Activated naive CD4-positive, alpha-beta T cell treated with anti-CD3 and anti-CD28 coated beads, Interleukin-2, amount 10 ng/mL, durations not matched to agents 7 days and 5 days (primary cell): ENCODE measurements around the gene RARRES2.
"Not testable (repeated sequence)": the region's sequence is repeated elsewhere in the genome, so short reads cannot be mapped to it uniquely, and the experiment has no call there.

Source experiments
- CTCF ChIA-PET: fragments of 350-600 bp; sonication (Branson Sonifier 250); formaldehyde crosslinking; loops from one replicate; lab custom pipeline; 2021; ENCODE audit warnings: antibody characterized with exemption; lab: Charles Lee
- DNase-seq: peaks from one replicate; pipeline ENCODE4 v3.0.0-alpha.2; 2020
- H3K27ac Mint-ChIP-seq: one replicate; pipeline ENCODE4 v1.8.0; 2021; ENCODE audit warnings: mild to moderate bottlenecking, moderate library complexity, mixed read lengths
- H3K27me3 Mint-ChIP-seq: one replicate; pipeline ENCODE4 v1.8.0; 2021; ENCODE audit warnings: mild to moderate bottlenecking, mixed read lengths
- H3K36me3 Mint-ChIP-seq: one replicate; pipeline ENCODE4 v1.8.0; 2021; ENCODE audit warnings: mixed read lengths
- H3K4me1 Mint-ChIP-seq: one replicate; pipeline ENCODE4 v1.8.0; 2021; ENCODE audit warnings: mixed read lengths
- H3K4me3 Mint-ChIP-seq: one replicate; pipeline ENCODE4 v1.8.0; 2021; ENCODE audit warnings: mild to moderate bottlenecking, moderate library complexity, mixed read lengths
- H3K9me3 Mint-ChIP-seq: one replicate; pipeline ENCODE4 v1.8.0; 2021; ENCODE audit warnings: mixed read lengths

Gene RARRES2

DNA sequence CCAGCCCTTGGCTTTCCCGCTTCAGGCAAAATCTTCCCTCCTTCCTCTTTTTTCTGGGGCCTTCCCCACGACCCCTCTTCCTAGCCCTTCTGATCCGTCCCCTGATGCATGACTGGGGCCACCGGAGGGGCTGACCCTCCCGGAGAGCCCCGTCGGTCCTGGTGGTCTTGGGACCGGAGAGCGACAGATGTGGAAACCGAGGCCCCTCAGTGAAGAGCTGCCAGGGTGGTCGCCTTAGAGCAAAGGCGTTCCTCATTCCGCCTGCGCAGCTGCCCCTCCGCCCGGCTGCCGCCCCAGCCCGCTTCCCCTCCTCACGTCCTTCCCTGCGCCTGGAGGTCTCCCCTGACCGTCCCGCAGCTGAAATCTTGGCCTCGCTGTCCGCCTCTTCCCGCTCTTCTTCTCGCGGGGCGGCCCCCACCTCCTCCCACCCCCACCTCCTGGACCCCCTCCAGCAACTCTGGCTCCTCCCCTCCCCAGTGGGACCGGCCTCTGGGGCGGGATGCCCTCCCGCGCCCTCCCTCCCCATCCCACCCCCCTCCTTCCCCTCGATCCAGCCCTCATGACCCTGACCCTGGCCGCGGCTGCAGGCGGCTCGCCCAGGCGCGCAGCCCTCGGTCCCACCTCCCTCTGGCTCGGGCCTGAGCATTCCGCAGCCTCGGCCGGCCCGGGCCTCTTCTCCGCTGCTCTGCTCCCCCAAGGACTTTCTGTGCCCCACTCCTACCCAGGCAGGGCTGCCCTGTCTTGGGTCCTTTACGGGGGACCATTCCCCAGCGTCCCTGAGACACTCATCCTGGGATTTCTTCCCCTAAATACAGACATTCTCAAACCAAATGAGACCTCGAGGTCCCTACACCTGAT lies at the start of gene RARRES2:
TSS of gene RARRES2 (minus strand) at position 367 of the 858 bp plus-strand sequence. CDS start 1,020 bp downstream, outside the sequence.
- no peak for DNase-seq
- peaks cover 69% of the 10 kb centered on the region for H3K27me3 Mint-ChIP-seq
- H3K27ac Mint-ChIP-seq, result no peak within 1 kb of the TSS
- no peaks in the 10 kb centered on the region for H3K4me1 Mint-ChIP-seq
- peaks cover 2% of the 10 kb centered on the region for H3K9me3 Mint-ChIP-seq
- CTCF ChIA-PET, result no interaction called here
- H3K36me3 Mint-ChIP-seq, result peaks cover 3% of the 10 kb centered on the region
- H3K4me3 Mint-ChIP-seq, result no peak within 1 kb of the TSS

DNA sequence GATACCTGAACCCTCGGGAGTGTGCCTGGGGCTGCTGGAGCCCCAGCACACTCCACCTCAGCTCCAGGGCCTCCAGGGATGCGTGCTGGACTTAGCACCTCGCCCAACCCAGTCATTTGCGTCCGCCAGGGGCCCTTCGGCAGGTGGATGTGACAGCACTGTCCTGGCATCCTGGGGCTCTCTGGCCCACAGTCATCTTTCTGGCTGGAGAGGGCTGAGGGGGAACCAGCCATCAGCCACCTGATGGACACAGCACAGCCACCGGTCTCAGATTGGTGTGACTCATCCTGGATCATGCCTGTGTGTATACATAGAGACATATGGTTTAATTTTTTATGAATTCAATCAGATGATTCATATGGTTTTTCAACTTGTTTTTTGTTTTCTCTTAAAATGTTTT lies 48.8 kb upstream of the RARRES2 start:
- CTCF ChIA-PET, result no interaction called here
- no peak overlapping the region for H3K27ac Mint-ChIP-seq
- no peak overlapping the region for H3K4me3 Mint-ChIP-seq
- DNase-seq, result no peak
- peaks cover 5% of the 10 kb centered on the region for H3K4me1 Mint-ChIP-seq
- H3K27me3 Mint-ChIP-seq, result no peaks in the 10 kb centered on the region
- peaks cover 5% of the 10 kb centered on the region for H3K36me3 Mint-ChIP-seq
- no peaks in the 10 kb centered on the region for H3K9me3 Mint-ChIP-seq

DNA sequence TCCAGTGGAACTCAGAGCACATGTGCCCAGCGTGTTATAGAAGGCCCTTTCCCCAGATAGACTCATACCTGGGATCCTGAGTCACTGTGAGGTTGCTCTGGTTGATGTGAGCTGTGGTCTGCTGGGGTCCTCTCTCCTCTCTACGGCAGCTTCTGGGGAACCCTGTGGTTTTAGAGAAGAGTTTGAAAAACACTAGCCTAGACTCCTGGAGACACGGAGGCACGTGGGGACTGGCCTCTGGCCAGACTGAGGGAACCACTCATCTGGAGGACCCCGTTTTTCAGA lies 48.0 kb upstream of the RARRES2 start:
- DNase-seq, result no peak
- CTCF ChIA-PET, result no interaction called here
- Mint-ChIP-seq H3K9me3 (no peaks in the 10 kb centered on the region), H3K27me3 (no peaks in the 10 kb centered on the region), H3K36me3 (peaks cover 5% of the 10 kb centered on the region), H3K4me3 (no peak overlapping the region), H3K27ac (no peak overlapping the region), H3K4me1 (peaks cover 5% of the 10 kb centered on the region)

DNA sequence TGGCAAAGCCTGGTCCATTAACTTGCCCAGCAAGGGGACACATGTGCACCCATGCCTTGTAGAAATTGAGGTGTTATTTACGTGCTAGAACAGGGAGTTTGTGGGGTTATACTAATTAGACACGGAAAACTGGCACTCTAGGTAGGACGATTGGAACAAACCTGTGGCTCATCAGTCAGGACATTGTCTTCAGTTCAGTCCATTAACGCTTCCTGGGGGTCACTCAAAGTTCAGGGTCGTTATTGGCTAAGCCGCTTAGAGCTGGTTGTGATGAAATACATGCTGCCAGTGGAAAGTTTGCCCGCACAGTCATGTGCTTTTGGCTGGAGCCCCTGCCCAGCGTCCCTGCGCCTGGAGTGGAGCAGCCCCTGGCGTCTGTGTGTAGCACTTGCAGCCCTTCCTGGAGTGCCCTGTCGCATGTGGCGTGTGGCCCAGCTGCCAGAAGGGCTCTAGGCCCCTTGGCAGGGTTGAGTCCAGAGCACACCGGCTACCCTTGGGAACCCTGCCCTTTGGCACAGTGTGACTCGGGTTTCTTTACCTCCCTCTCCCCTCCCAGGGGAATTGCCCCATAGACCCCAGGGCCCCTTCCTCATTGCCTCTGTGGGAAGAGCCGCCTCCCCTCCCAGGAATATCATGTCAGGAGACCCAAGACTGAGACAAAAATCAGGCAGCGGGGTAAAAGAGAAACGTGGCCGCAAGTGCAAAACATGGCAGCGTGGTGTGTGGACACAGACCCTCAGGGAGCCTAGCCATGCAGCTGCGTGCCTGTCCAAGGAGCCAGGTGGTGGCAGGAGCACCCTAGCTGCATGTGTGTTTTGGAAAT lies 47.5 kb upstream of the RARRES2 start:
- H3K4me1 Mint-ChIP-seq, result peaks cover 5% of the 10 kb centered on the region
- no peak overlapping the region for H3K4me3 Mint-ChIP-seq
- no peaks in the 10 kb centered on the region for H3K9me3 Mint-ChIP-seq
- DNase-seq, result no peak
- H3K27ac Mint-ChIP-seq, result no peak overlapping the region
- H3K27me3 Mint-ChIP-seq, result no peaks in the 10 kb centered on the region
- peaks cover 5% of the 10 kb centered on the region for H3K36me3 Mint-ChIP-seq
- CTCF ChIA-PET, result no interaction called here

DNA sequence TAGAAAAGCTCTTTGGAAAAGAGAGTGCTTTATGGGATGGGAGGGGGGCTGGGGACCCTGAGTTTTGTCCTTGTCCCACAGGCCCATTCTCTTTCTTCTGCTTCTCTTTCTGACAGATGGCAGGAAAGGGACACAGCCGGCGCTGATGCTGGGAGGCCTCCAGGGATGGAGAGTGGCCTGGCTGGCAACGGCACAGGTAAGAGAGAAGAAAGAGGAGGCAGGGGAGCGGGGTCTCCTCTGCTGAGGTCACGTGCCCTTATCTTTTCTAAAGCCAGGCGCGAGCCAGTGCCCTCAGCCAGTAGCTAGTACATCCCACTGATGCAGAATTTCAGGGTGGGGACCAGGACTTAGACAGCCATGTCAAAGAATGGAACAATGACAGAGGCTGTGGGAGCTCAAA lies 46.9 kb upstream of the RARRES2 start:
- H3K27me3 Mint-ChIP-seq, result no peaks in the 10 kb centered on the region
- no peak overlapping the region for H3K27ac Mint-ChIP-seq
- no peak for DNase-seq
- no peak overlapping the region for H3K4me3 Mint-ChIP-seq
- CTCF ChIA-PET, result no interaction called here
- no peaks in the 10 kb centered on the region for H3K9me3 Mint-ChIP-seq
- H3K4me1 Mint-ChIP-seq, result peaks cover 5% of the 10 kb centered on the region
- peaks cover 5% of the 10 kb centered on the region for H3K36me3 Mint-ChIP-seq

DNA sequence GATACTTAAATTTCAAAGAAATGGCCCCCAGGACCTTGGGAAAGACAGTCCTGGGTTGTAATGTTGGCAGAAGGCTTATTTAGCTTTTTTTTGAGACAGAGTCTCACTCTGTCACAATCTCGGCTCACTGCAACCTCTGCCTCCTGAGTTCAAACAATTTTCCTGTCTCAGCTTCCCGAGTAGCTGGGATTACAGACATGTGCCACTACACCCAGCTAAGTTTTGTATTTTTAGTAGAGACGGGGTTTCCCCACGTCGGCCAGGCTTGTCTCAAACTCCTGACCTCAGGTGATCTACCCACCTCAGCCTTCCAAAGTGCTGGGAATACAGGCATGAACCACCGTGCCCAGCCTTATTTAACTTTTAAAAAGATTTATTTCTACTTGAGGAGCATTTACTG lies 44.5 kb upstream of the RARRES2 start:
- CTCF ChIA-PET, result interaction anchor here (1.2 to 1.6 kb wide), 2 partner anchors 19 to 36 kb away, joined by 3 to 5 read pairs; no protein-coding TSS in a partner anchor
- not testable (repeated sequence) for H3K4me3 Mint-ChIP-seq, H3K27me3 Mint-ChIP-seq, H3K27ac Mint-ChIP-seq, H3K9me3 Mint-ChIP-seq, H3K36me3 Mint-ChIP-seq, DNase-seq
- peaks cover 11% of the 10 kb centered on the region for H3K4me1 Mint-ChIP-seq

DNA sequence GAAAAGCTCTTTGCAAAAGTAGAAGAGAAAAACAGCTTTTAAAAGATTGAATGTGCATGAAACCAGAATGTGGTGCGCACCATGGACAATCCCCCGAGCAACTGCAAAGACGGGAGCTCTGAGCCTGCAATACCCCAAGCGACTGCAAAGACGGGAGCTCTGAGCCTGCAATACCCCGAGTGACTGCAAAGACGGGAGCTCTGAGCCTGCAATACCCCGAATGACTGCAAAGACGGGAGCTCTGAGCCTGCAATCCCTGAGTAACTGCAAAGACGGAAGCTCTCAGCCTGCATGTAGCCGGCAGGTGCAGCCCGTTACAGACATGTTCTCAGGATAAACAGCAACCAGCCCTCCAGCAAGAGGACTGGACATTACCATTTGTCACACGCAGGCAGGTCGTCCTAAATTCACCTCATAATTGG lies 43.9 kb upstream of the RARRES2 start:
- Mint-ChIP-seq H3K27ac (no peak overlapping the region), H3K9me3 (no peaks in the 10 kb centered on the region), H3K36me3 (no peaks in the 10 kb centered on the region), H3K27me3 (no peaks in the 10 kb centered on the region), H3K4me3 (no peak overlapping the region), H3K4me1 (peaks cover 16% of the 10 kb centered on the region)
- no peak for DNase-seq
- CTCF ChIA-PET, result interaction anchor here (1.2 to 1.6 kb wide), 2 partner anchors 19 to 36 kb away, joined by 3 to 5 read pairs; no protein-coding TSS in a partner anchor

DNA sequence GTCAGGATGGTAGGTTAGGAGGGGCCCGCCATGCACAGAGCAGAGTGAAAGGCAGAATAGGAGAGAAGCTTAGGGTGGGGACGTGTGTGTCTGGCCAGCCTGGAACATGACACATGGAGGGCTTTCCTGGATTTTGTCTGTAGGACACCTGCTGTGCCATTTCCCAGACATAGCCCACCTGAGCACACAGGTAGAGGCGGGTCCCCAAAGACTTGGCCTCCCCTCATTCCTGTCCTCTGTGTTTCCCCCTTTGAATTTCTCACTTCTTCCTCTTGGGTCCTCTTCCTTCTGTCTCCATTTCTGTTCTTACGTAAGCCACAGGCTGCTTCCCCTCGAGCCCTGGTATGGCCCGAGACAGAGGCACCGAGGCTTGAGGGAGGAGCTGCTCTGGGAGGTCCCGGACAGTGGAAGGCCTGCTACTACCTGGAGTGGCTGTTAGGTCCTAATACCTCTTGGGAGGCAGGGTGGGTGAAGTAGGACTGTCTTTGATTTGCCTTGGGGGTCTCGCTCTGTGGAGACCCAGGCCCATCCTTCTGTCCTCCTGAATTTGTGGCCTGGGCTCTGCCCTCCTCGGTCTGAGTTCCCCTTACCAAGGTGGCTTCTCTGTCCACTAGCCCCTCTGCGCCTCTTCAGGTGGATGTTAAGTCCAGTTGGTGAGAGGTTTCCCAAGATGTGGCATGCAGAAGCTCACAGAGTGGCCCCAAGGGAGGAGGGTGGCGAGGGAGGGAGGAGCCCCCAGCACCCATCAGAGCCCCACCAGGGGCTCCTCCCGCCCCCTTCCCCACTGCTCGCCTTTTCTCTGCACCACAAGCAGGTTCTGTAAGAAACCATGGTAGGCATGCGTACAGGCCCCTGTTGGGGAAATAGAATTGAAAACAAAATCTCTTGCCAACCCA lies 43.2 kb upstream of the RARRES2 start:
- no peak for DNase-seq
- Mint-ChIP-seq H3K36me3 (no peaks in the 10 kb centered on the region), H3K9me3 (no peaks in the 10 kb centered on the region), H3K27ac (no peak overlapping the region), H3K4me1 (peaks cover 23% of the 10 kb centered on the region), H3K4me3 (no peak overlapping the region), H3K27me3 (no peaks in the 10 kb centered on the region)
- CTCF ChIA-PET, result interaction anchor here (1.2 to 1.6 kb wide), 2 partner anchors 20 to 37 kb away, joined by 3 to 5 read pairs; no protein-coding TSS in a partner anchor

DNA sequence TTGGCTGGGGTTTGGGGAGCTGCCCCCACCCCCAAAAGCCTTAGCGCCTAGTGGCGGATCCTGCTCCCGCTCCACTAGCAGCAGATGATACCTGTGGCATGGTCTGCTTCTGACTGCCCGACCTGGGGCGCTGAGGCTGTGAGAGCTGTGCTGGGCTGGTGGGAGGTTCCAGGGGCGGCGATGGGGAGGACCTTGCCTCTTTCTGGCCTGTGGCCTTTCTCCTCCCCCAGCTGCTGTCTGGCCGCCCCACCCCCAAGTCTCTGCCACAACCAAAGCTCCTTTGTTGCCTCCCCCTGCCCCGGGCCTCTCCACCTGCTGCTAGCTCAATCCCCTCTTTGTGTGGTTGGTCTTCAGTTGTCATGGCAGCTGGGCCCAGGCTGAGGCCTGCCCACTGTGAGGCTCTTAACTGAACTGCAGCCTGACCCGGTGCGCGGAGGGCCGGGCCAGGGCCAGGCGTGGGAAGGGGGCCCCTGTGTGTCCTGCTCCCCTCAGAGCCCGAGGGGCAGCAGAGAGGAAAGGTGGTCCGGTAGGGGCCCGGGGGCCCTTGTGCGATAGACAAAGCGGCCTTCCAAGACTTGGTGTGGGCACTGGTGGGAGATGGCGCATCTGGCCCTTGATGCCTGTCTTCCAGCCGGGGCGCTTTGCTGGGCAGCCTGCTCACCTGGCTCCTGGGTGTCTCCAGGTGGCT lies 42.4 kb upstream of the RARRES2 start:
- no peaks in the 10 kb centered on the region for H3K27me3 Mint-ChIP-seq
- H3K4me1 Mint-ChIP-seq, result peaks cover 25% of the 10 kb centered on the region
- no peaks in the 10 kb centered on the region for H3K36me3 Mint-ChIP-seq
- no peak overlapping the region for H3K4me3 Mint-ChIP-seq
- no peaks in the 10 kb centered on the region for H3K9me3 Mint-ChIP-seq
- DNase-seq, result no peak
- H3K27ac Mint-ChIP-seq, result no peak overlapping the region
- CTCF ChIA-PET, result no interaction called here

DNA sequence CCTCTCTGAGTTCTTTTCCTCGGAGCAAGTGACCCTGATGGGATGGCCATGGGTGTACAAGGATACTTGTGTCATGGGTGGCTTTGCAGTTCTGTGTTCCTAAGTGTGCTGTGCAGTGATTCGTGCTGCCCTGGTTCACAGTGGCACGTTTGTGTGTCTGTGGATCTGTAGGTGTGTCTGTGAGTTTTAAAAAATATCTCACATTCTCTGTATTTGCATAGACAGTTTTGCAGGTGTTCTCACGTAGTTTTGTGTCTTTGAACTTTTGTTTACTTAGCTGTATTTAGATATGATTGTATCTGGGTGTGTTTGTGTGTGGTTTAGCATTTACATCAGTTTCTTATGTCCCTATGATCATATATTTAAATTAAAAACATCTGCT lies 41.4 kb upstream of the RARRES2 start:
- Mint-ChIP-seq H3K27ac (no peak overlapping the region), H3K9me3 (no peaks in the 10 kb centered on the region), H3K4me3 (no peak overlapping the region), H3K27me3 (no peaks in the 10 kb centered on the region), H3K4me1 (peaks cover 31% of the 10 kb centered on the region), H3K36me3 (no peaks in the 10 kb centered on the region)
- CTCF ChIA-PET, result no interaction called here
- DNase-seq, result no peak

DNA sequence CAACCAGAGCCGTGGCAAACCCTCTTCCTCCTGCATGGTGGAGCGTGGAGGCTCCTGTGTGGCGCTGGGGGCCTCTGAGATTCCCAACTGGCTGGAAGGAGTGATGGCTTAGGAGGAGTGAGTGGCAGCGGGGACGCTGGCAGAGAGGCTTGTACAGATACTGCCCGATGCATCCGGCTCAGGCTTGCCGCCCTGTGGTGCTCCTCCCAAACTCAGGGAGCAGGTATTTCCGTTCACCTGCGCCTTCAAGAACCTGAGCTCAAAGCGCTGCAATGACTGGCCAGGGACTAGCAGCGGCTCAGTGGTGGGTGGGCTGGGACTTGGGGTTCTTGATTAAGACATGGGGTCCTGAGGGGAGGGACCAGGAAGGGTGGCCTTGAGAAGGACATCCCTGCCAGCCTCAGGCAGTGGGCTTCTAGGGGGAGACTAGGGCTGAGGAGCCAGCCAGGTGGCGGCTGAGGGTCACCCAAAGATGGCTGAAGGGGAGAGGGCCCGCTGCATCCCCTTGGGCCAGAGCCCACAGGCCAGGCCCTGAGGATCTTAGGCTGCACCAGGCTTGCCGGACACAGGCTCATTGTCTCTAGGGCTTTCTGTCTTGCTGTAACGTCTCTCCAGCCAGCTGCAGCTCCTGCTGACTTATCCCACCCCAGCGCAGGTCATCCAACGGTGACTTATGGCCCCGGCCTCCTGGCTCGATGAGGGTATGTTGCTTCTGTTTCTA lies 40.9 kb upstream of the RARRES2 start:
- no peaks in the 10 kb centered on the region for H3K36me3 Mint-ChIP-seq
- H3K4me1 Mint-ChIP-seq, result peaks cover 37% of the 10 kb centered on the region
- peak overlapping the region; percentile 5 for H3K27ac Mint-ChIP-seq
- CTCF ChIA-PET, result no interaction called here
- H3K27me3 Mint-ChIP-seq, result no peaks in the 10 kb centered on the region
- no peak for DNase-seq
- no peak overlapping the region for H3K4me3 Mint-ChIP-seq
- H3K9me3 Mint-ChIP-seq, result no peaks in the 10 kb centered on the region

DNA sequence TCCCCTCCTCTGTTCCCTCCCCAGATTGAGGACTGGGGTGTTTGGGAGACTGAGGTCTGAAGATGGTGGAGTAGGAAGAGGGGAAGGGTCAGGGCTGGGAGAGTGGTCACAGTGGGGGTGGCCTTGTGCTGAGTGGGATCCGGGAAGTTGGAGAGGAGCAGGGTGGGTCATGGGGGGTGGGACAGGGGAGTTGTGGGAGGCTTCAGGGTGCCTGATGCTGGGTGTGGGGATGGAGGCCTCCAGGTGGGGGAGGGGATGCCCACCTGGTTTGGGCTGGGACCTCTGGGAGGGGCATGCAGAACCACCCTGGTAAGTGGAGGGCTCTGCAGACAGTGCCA lies 40.3 kb upstream of the RARRES2 start:
- Mint-ChIP-seq H3K27ac (peak overlapping the region; percentile 5), H3K27me3 (no peaks in the 10 kb centered on the region), H3K4me3 (no peak overlapping the region), H3K9me3 (no peaks in the 10 kb centered on the region), H3K36me3 (no peaks in the 10 kb centered on the region), H3K4me1 (peaks cover 39% of the 10 kb centered on the region)
- DNase-seq, result no peak
- CTCF ChIA-PET, result no interaction called here

DNA sequence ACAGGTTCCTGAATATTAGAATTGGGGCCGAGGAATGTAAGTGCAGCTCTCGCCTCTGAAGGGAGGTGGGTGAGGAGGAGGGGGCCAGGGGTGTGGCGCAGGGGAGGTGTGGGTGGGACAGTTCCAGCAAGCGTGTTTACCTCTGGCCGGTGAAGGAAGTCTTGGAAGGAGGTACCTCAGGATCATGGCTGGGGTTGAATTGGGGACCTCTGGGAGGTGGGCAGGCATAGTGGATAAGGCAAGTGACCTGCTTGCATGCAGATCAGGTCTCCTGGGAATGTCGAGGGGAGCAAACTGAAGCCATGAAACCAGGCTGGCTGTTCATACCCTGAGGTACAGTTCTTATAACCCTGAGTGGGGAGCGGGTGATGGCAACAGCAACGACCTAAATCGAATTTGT lies 39.7 kb upstream of the RARRES2 start:
- Mint-ChIP-seq H3K9me3 (no peaks in the 10 kb centered on the region), H3K36me3 (no peaks in the 10 kb centered on the region), H3K27me3 (no peaks in the 10 kb centered on the region), H3K4me3 (no peak overlapping the region), H3K4me1 (peaks cover 42% of the 10 kb centered on the region), H3K27ac (no peak overlapping the region)
- DNase-seq, result no peak
- CTCF ChIA-PET, result interaction anchor here (1.5 kb wide), 1 partner anchor 25 kb away, joined by 6 read pairs; no protein-coding TSS in a partner anchor
